Measurements from ENCODE around the gene DLG2. TPM values are rescaled to one million over a fixed set of nuclear protein-coding genes. Genes with fewer than 3 reads are reported as not detected.

DLG2 gene
- total and polyA plus RNA-seq, 4 donors = 1.3 to 23.3 (median 10.9) TPM

DNA sequence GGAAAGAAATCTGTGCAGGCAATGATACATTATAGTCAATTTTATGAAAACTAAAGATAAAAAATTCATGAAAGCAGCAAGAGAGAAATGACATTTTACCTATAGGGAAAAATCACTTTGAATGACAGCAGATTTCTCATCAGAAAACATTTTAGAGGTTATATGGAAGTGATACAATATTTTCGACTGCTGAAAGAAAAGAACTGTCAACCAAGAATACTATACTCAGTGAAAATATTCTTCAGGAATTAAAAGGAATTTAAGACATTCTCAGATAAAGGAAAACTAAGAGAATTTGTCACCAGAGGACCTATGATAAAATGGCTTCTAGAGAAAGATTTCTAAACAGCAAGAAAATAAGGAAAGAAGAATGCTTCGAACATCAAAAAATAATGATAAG lies 820.8 kb downstream of the DLG2 start:
- Histone ChIP-seq H3K4me1 (ENCODE audit: control insufficient read depth in 1 of 2, insufficient read depth in 2 of 2, low read length in 2 of 2) (peaks cover 0 to 9% of the 10 kb centered on the region in 2 donors), H3K4me3 (ENCODE audit: low read length in 2 of 2) (no peak overlapping the region), H3K27ac (ENCODE audit: low read depth in 1 of 2, low read length in 2 of 2) (no peak overlapping the region), H3K36me3 (ENCODE audit: control insufficient read depth in 1 of 2, insufficient read depth in 2 of 2, low read length in 1 of 2) (no peaks in the 10 kb centered on the region), H3K9me3 (ENCODE audit: control insufficient read depth, low read length) (no peaks in the 10 kb centered on the region), H3K27me3 (ENCODE audit: control insufficient read depth in 1 of 2, insufficient read depth in 2 of 2, low read length in 1 of 2) (no peaks in the 10 kb centered on the region)
- no peak for ATAC-seq (ENCODE audit: low FRiP score)
- DNase-seq = no peak
- intact Hi-C loops (cut with DNase I) = no loop called here
- 96 to 97% methylated on average over 2 of the region's 2 CpGs for WGBS, 2 donors

DNA sequence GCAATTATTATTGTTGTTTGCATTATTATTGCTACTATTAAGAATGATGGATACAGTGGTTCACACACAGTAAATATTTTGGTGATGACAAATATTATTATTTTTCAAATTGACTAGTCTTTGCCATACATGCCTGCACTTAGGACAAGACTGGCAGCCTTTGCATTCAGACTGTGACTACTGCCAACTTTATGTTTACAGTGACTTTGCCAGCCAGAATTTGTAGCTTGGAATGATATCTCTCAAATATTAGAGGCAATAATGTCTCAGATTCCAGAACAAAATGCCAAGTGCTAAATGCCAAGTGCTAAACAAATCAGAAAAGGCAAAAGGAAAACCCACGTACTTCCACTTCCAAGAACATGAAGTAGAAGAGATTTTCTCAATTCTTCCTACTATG lies 823.1 kb downstream of the DLG2 start:
- H3K4me3 ChIP-seq (ENCODE audit: low read length in 2 of 2) = no peak overlapping the region
- no peak for ATAC-seq (ENCODE audit: low FRiP score)
- intact Hi-C loops (cut with DNase I) = no loop called here
- H3K9me3 ChIP-seq (ENCODE audit: control insufficient read depth, low read length) = no peaks in the 10 kb centered on the region
- no peak overlapping the region for H3K27ac ChIP-seq (ENCODE audit: low read depth in 1 of 2, low read length in 2 of 2)
- H3K27me3 ChIP-seq (ENCODE audit: control insufficient read depth in 1 of 2, insufficient read depth in 2 of 2, low read length in 1 of 2) = no peaks in the 10 kb centered on the region
- DNase-seq = no peak
- no peaks in the 10 kb centered on the region for H3K36me3 ChIP-seq (ENCODE audit: control insufficient read depth in 1 of 2, insufficient read depth in 2 of 2, low read length in 1 of 2)
- H3K4me1 ChIP-seq (ENCODE audit: control insufficient read depth in 1 of 2, insufficient read depth in 2 of 2, low read length in 2 of 2) = peaks cover 0 to 9% of the 10 kb centered on the region in 2 donors
- 3 to 4% methylated on average over 1 of the region's 1 CpG for WGBS, 2 donors

DNA sequence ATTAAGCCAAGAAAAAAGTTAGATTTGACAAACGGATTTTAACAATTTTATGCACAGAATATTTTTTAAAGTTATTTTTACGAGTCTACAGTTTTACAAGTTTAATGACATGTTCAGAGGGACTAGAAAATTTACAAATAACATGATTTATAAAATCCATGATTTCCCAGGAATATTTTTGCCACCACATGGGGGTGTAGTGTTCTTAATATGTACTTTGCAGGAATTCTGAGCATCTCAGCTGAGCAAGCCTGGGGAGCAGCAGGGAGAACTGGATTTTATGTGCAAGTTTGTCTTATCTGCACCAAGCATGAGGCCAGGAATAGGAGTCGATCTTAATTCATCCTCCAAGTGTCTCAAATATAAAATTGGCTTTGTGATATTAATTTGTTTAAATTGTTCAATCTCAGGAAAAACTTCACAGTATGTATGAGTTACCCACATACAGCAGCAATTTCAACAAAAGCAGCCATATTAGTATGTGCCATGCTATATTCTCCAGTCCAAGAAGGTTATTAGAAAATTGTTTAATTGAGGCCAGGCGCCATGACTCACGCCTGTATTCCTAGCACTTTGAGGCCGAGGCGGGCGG lies 826.3 kb downstream of the DLG2 start:
- no peak for ATAC-seq (ENCODE audit: low FRiP score)
- Histone ChIP-seq H3K36me3 (ENCODE audit: control insufficient read depth in 1 of 2, insufficient read depth in 2 of 2, low read length in 1 of 2) (no peaks in the 10 kb centered on the region), H3K9me3 (ENCODE audit: control insufficient read depth, low read length) (peaks cover 4% of the 10 kb centered on the region), H3K27ac (ENCODE audit: low read depth in 1 of 2, low read length in 2 of 2) (no peak overlapping the region), H3K4me1 (ENCODE audit: control insufficient read depth in 1 of 2, insufficient read depth in 2 of 2, low read length in 2 of 2) (peaks cover 0 to 9% of the 10 kb centered on the region in 2 donors), H3K4me3 (ENCODE audit: low read length in 2 of 2) (no peak overlapping the region), H3K27me3 (ENCODE audit: control insufficient read depth in 1 of 2, insufficient read depth in 2 of 2, low read length in 1 of 2) (no peaks in the 10 kb centered on the region)
- intact Hi-C loops (cut with DNase I) = no loop called here
- WGBS, 2 donors = 74 to 76% methylated on average over 8 of the region's 8 CpGs
- DNase-seq = no peak

DNA sequence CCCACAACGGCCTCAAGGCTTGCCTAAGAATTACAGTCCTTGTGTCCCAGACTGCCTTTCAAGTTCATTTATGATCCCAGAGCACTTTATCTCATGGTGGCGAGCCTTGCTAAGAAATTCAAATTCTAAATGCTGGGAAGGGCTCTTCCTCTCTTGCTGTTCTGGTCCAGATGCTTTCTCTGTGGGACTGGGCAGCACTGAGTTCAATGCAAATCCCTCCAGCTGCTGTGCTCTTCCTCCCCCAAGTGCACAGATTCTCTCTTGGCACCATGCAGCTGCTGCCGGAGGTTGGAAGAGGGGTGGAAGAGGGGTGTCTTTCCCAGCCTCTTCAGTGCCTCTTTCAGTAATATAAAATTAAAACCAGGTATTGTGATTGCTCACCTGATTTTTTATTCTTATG lies 828.0 kb downstream of the DLG2 start:
- no peaks in the 10 kb centered on the region for H3K36me3 ChIP-seq (ENCODE audit: control insufficient read depth in 1 of 2, insufficient read depth in 2 of 2, low read length in 1 of 2)
- DNase-seq = no peak
- intact Hi-C loops (cut with DNase I) = no loop called here
- WGBS, 2 donors = 74 to 77% methylated on average over 3 of the region's 3 CpGs
- no peak for ATAC-seq (ENCODE audit: low FRiP score)
- peaks cover 0 to 1% of the 10 kb centered on the region in 2 donors for H3K4me1 ChIP-seq (ENCODE audit: control insufficient read depth in 1 of 2, insufficient read depth in 2 of 2, low read length in 2 of 2)
- no peak overlapping the region for H3K27ac ChIP-seq (ENCODE audit: low read depth in 1 of 2, low read length in 2 of 2)
- H3K27me3 ChIP-seq (ENCODE audit: control insufficient read depth in 1 of 2, insufficient read depth in 2 of 2, low read length in 1 of 2) = no peaks in the 10 kb centered on the region
- no peak overlapping the region for H3K4me3 ChIP-seq (ENCODE audit: low read length in 2 of 2)
- peaks cover 4% of the 10 kb centered on the region for H3K9me3 ChIP-seq (ENCODE audit: control insufficient read depth, low read length)

DNA sequence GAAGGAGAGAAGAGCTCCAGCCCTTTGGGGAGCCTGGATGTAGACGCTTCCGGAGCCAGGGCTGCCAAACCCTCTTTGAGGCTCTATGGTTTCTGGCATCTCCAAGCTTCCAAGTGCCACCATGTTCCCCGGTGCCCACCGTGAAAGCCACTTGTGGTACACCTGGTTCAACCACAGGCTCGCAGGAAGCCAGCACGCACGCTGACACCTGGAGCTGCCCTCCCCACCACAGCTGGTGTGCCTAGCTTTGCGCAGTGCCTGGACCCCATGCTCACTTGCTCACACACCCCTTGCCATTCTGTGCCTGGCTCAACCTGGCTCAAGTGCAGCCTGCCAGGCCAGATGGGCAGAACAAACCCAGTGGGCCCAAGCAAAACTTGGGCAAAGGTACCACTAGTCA lies 831.4 kb downstream of the DLG2 start:
- H3K36me3 ChIP-seq (ENCODE audit: control insufficient read depth in 1 of 2, insufficient read depth in 2 of 2, low read length in 1 of 2) = no peaks in the 10 kb centered on the region
- no peak overlapping the region for H3K4me3 ChIP-seq (ENCODE audit: low read length in 2 of 2)
- peaks cover 4% of the 10 kb centered on the region for H3K9me3 ChIP-seq (ENCODE audit: control insufficient read depth, low read length)
- WGBS, 2 donors = 95 to 97% methylated on average over 8 of the region's 8 CpGs
- peak; percentile 33 for ATAC-seq (ENCODE audit: low FRiP score)
- H3K4me1 ChIP-seq (ENCODE audit: control insufficient read depth in 1 of 2, insufficient read depth in 2 of 2, low read length in 2 of 2) = no peaks in the 10 kb centered on the region
- H3K27ac ChIP-seq (ENCODE audit: low read depth in 1 of 2, low read length in 2 of 2) = no peak overlapping the region
- DNase-seq = peak in 1 of 2 donors; percentile 72
- H3K27me3 ChIP-seq (ENCODE audit: control insufficient read depth in 1 of 2, insufficient read depth in 2 of 2, low read length in 1 of 2) = no peaks in the 10 kb centered on the region
- intact Hi-C loops (cut with DNase I) = no loop called here

DNA sequence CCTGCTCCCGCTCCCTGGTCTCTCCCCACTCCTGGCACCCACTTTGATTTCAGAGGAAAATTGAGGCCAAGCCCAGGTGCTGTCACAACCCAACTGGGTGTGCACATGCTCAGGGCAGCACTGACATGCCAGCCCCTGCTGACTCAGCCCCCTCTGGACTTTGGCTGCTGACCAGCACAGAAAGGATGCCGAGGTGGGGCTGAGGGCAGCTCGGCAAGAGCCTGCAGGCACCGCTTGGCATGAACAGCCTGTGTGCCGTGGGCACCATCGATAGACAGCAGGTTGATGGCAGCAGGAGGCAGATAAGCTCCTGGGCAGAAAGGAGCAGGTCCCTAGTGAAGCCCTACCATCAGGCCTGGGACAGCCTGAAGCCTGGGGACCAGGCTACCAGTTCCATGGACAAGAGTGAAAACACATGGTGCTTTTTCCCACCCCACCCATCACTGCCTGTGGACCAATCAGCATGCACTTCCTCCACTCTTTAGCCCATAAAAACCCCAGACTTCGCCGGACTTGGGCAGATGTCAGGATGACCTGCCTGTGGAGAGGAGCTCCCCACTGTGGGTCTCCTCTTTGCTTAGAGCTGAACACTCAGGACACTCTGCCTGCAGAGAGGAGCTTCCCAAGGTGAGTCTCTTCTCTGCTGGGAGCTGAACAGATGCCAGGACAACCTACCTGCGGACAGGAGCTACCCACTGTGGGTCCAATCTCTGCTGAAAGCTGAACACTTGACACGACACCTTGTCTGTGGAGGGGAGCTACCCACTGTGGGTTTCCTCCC lies 832.3 kb downstream of the DLG2 start:
- DNase-seq = no peak
- peak; percentile 22 for ATAC-seq (ENCODE audit: low FRiP score)
- intact Hi-C loops (cut with DNase I) = no loop called here
- 88 to 89% methylated on average over 10 of the region's 10 CpGs for WGBS, 2 donors
- no peaks in the 10 kb centered on the region for H3K36me3 ChIP-seq (ENCODE audit: control insufficient read depth in 1 of 2, insufficient read depth in 2 of 2, low read length in 1 of 2)
- no peak overlapping the region for H3K4me3 ChIP-seq (ENCODE audit: low read length in 2 of 2)
- H3K9me3 ChIP-seq (ENCODE audit: control insufficient read depth, low read length) = peaks cover 4% of the 10 kb centered on the region
- H3K4me1 ChIP-seq (ENCODE audit: control insufficient read depth in 1 of 2, insufficient read depth in 2 of 2, low read length in 2 of 2) = no peaks in the 10 kb centered on the region
- H3K27ac ChIP-seq (ENCODE audit: low read depth in 1 of 2, low read length in 2 of 2) = no peak overlapping the region
- no peaks in the 10 kb centered on the region for H3K27me3 ChIP-seq (ENCODE audit: control insufficient read depth in 1 of 2, insufficient read depth in 2 of 2, low read length in 1 of 2)

DNA sequence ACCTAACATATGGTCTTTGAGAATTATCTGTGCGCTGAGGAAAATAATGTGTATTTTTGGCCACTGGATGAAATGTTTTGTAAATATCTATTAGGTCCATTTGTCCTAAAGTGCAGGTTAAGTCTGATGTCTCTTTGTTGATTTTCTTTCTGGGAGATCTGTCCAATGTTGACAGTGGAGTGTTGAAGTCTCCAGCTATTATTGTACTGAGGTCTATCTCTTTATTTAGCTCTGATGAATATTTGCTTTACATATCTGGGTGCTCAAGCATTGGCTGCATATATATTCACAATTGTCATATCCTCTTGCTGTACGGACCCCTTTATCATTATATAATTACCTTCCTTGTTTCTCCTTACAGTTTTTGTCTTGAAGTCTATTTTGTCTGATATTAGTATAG lies 833.8 kb downstream of the DLG2 start:
- Histone ChIP-seq H3K4me3 (ENCODE audit: low read length in 2 of 2) (no peak overlapping the region), H3K36me3 (ENCODE audit: control insufficient read depth in 1 of 2, insufficient read depth in 2 of 2, low read length in 1 of 2) (no peaks in the 10 kb centered on the region), H3K27ac (ENCODE audit: low read depth in 1 of 2, low read length in 2 of 2) (no peak overlapping the region), H3K4me1 (ENCODE audit: control insufficient read depth in 1 of 2, insufficient read depth in 2 of 2, low read length in 2 of 2) (no peaks in the 10 kb centered on the region), H3K27me3 (ENCODE audit: control insufficient read depth in 1 of 2, insufficient read depth in 2 of 2, low read length in 1 of 2) (no peaks in the 10 kb centered on the region), H3K9me3 (ENCODE audit: control insufficient read depth, low read length) (peaks cover 2% of the 10 kb centered on the region)
- intact Hi-C loops (cut with DNase I) = no loop called here
- WGBS, 2 donors = 72 to 80% methylated on average over 2 of the region's 2 CpGs
- DNase-seq = no peak
- no peak for ATAC-seq (ENCODE audit: low FRiP score)

DNA sequence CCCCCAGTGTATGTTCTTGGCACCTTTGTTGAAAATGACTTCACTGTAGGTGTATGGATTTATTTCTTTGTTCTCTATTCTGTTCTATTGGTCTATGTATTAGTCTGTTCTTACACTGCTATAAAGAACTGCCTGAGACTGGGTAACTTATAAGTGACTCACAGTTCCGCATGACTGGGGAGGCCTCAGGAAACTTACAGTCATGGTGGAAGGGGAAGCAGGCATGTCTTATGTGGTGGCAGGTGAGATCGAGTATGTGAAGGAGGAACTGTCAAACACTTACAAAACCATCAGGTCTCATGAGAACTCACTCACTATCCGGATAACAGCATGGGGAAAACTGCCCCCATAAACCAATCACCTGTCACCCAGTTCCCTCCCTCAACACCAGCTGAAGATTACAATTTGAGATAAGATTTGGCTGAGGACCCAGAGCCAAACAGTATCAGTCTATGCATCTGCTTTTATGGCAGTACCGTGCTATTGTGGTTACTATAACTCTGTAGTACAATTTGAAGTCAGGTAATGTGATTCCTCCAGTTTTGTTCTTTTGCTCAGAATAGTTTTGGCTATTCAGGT lies 836.2 kb downstream of the DLG2 start:
- no peaks in the 10 kb centered on the region for H3K4me1 ChIP-seq (ENCODE audit: control insufficient read depth in 1 of 2, insufficient read depth in 2 of 2, low read length in 2 of 2)
- no peaks in the 10 kb centered on the region for H3K36me3 ChIP-seq (ENCODE audit: control insufficient read depth in 1 of 2, insufficient read depth in 2 of 2, low read length in 1 of 2)
- no peaks in the 10 kb centered on the region for H3K9me3 ChIP-seq (ENCODE audit: control insufficient read depth, low read length)
- WGBS, 2 donors = 63 to 69% methylated on average over 4 of the region's 4 CpGs
- intact Hi-C loops (cut with DNase I) = no loop called here
- H3K27ac ChIP-seq (ENCODE audit: low read depth in 1 of 2, low read length in 2 of 2) = no peak overlapping the region
- DNase-seq (no peak), ATAC-seq (ENCODE audit: low FRiP score) (no peak)
- no peaks in the 10 kb centered on the region for H3K27me3 ChIP-seq (ENCODE audit: control insufficient read depth in 1 of 2, insufficient read depth in 2 of 2, low read length in 1 of 2)
- H3K4me3 ChIP-seq (ENCODE audit: low read length in 2 of 2) = no peak overlapping the region

DNA sequence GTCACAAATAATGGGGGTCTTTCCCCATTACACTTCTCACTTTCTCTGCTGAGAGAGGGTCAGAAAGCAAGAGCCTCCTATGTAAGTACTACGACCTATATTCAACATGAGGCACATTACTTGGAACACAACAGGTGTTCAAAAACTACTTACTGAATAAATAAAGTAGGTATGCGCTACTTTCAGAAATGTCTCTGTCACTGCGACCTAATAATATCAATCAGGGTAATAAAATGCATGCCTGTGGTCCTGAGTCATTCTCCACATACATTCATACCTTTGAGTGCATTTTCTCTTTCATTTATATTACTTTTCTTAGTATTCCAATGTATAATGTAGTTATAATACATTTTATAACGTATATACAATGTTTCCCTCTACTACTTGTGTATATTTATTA lies 838.9 kb downstream of the DLG2 start:
- Histone ChIP-seq H3K4me1 (ENCODE audit: control insufficient read depth in 1 of 2, insufficient read depth in 2 of 2, low read length in 2 of 2) (no peaks in the 10 kb centered on the region), H3K27ac (ENCODE audit: low read depth in 1 of 2, low read length in 2 of 2) (no peak overlapping the region), H3K9me3 (ENCODE audit: control insufficient read depth, low read length) (no peaks in the 10 kb centered on the region), H3K4me3 (ENCODE audit: low read length in 2 of 2) (no peak overlapping the region), H3K27me3 (ENCODE audit: control insufficient read depth in 1 of 2, insufficient read depth in 2 of 2, low read length in 1 of 2) (no peaks in the 10 kb centered on the region), H3K36me3 (ENCODE audit: control insufficient read depth in 1 of 2, insufficient read depth in 2 of 2, low read length in 1 of 2) (no peaks in the 10 kb centered on the region)
- 73 to 77% methylated on average over 4 of the region's 4 CpGs for WGBS, 2 donors
- no peak for DNase-seq
- intact Hi-C loops (cut with DNase I) = no loop called here
- ATAC-seq (ENCODE audit: low FRiP score) = no peak

Measured in aorta (tissue), 5 donors.